Measurements from ENCODE around the gene RPL41.

Gene RPL41

DNA sequence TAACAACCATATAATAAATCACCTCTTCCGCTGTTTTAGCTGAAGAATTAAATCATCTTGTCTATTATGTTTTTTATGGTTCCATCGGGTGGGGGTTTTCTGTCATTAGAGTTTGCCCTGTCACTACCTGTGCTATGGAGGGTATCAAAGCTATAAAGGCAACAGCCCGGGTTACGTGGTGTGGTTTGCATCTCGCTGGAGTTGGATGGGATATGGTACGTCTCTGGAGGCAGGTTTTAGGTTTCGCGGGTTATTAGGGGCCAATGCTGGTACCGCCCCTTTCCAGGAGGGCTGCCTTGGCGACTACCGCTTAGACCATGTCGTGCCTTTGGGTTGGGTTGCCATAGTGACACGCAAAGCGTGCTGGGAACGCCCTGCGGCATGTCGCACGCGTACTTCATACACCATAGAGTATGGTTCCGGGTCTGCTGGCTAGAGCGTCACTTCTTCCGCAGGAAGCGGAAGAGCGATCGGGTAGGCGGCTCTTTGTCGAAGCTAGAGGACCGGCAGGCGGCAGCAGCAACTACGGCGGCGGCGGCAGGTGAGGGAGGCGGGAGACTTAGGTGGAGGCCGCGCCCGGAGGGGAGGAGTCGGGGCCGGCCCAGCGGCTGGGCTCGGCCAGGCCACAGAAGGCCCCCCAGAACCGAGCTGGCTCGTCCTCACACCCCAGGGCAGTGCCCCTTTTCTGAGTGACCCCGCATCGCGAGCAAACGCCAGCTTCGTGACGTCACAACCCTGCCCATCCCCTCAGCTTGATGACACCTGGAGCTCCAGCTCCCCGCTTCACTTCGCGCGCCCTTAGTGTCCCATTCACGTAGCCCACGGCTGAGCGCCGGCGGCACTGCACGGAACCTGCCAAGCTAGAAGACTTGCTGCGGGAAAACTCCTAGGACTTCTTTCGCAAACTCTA lies 1.6 kb downstream of the RPL41 start, which contains the start of gene ZC3H10 (continued):
- TF ChIP-seq ZNF660 (tag by site-specific recombination; IDR thresholded peaks at IDR 0.05) = peak; percentile 88
- TF ChIP-seq ZNF157 (tag by site-specific recombination; IDR thresholded peaks at IDR 0.05) = no peak
- TF ChIP-seq ZNF639 (tag by site-specific recombination; IDR thresholded peaks at IDR 0.05) = peak; percentile 95
- peak; percentile 34 for TF ChIP-seq ZNF561 (tag by site-specific recombination; IDR thresholded peaks at IDR 0.05; ENCODE audit: borderline replicate concordance)
- peak; percentile 64; the same call in 1 of the 2 replicates for TF ChIP-seq ZSCAN30 (tag by site-specific recombination; IDR thresholded peaks at IDR 0.05)
- 0 out of 2 replicates have a peak, but pooled peaks have one; percentile 31 for TF ChIP-seq GFI1B (tag by site-specific recombination; IDR thresholded peaks at IDR 0.05)
- TF ChIP-seq, protein P1, sequence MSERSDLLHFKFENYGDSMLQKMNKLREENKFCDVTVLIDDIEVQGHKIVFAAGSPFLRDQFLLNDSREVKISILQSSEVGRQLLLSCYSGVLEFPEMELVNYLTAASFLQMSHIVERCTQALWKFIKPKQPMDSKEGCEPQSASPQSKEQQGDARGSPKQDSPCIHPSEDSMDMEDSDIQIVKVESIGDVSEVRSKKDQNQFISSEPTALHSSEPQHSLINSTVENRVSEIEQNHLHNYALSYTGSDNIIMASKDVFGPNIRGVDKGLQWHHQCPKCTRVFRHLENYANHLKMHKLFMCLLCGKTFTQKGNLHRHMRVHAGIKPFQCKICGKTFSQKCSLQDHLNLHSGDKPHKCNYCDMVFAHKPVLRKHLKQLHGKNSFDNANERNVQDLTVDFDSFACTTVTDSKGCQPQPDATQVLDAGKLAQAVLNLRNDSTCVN (tag by site-specific recombination; optimal IDR thresholded peaks at IDR 0.05) = peak; percentile 62
- no peak for TF ChIP-seq ZNF555 (tag by site-specific recombination; conservative IDR thresholded peaks at IDR 0.05)
- peak; percentile 93 for TF ChIP-seq ZNF324 (tag by site-specific recombination; IDR thresholded peaks at IDR 0.05)
- TF ChIP-seq SP7 (tag by site-specific recombination; IDR thresholded peaks at IDR 0.05) = peak; percentile 93
- TF ChIP-seq, protein P2, sequence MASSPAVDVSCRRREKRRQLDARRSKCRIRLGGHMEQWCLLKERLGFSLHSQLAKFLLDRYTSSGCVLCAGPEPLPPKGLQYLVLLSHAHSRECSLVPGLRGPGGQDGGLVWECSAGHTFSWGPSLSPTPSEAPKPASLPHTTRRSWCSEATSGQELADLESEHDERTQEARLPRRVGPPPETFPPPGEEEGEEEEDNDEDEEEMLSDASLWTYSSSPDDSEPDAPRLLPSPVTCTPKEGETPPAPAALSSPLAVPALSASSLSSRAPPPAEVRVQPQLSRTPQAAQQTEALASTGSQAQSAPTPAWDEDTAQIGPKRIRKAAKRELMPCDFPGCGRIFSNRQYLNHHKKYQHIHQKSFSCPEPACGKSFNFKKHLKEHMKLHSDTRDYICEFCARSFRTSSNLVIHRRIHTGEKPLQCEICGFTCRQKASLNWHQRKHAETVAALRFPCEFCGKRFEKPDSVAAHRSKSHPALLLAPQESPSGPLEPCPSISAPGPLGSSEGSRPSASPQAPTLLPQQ (tag by site-specific recombination; IDR thresholded peaks at IDR 0.05) = peak; percentile 86
- TF ChIP-seq, protein P3, sequence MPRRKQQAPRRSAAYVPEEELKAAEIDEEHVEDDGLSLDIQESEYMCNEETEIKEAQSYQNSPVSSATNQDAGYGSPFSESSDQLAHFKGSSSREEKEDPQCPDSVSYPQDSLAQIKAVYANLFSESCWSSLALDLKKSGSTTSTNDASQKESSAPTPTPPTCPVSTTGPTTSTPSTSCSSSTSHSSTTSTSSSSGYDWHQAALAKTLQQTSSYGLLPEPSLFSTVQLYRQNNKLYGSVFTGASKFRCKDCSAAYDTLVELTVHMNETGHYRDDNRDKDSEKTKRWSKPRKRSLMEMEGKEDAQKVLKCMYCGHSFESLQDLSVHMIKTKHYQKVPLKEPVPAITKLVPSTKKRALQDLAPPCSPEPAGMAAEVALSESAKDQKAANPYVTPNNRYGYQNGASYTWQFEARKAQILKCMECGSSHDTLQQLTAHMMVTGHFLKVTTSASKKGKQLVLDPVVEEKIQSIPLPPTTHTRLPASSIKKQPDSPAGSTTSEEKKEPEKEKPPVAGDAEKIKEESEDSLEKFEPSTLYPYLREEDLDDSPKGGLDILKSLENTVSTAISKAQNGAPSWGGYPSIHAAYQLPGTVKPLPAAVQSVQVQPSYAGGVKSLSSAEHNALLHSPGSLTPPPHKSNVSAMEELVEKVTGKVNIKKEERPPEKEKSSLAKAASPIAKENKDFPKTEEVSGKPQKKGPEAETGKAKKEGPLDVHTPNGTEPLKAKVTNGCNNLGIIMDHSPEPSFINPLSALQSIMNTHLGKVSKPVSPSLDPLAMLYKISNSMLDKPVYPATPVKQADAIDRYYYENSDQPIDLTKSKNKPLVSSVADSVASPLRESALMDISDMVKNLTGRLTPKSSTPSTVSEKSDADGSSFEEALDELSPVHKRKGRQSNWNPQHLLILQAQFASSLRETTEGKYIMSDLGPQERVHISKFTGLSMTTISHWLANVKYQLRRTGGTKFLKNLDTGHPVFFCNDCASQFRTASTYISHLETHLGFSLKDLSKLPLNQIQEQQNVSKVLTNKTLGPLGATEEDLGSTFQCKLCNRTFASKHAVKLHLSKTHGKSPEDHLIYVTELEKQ (tag by site-specific recombination; IDR thresholded peaks at IDR 0.05; ENCODE audit: borderline replicate concordance) = peak; percentile 36; the same call in 1 of the 2 replicates
- TF ChIP-seq ZFP3 (tag by site-specific recombination; IDR thresholded peaks at IDR 0.05; ENCODE audit: low read depth) = no peak
- TF ChIP-seq BCL11B (tag by site-specific recombination; IDR thresholded peaks at IDR 0.05; ENCODE audit: low read depth) = peak; percentile 31; the same call in 1 of the 2 replicates
- TF ChIP-seq ZNF266 (tag by site-specific recombination; IDR thresholded peaks at IDR 0.05; ENCODE audit: low read depth) = no peak
- no peak for TF ChIP-seq ZNF169 (tag by site-specific recombination; IDR thresholded peaks at IDR 0.05)
- no peak for TF ChIP-seq ZNF776 (tag by site-specific recombination; IDR thresholded peaks at IDR 0.05; ENCODE audit: borderline replicate concordance)
- 0 out of 2 replicates have a peak, but pooled peaks have one; percentile 23 for TF ChIP-seq ZNF10 (tag by site-specific recombination; IDR thresholded peaks at IDR 0.05)
- no peak for TF ChIP-seq REPIN1 (tag by site-specific recombination; IDR thresholded peaks at IDR 0.05; ENCODE audit: low read depth)
- TF ChIP-seq TRIM28 (IDR thresholded peaks at IDR 0.05; ENCODE audit: borderline replicate concordance, low read length) = peak; percentile 67; the same call in 1 of the 2 replicates
- TF ChIP-seq ZNF211 (tag by site-specific recombination; IDR thresholded peaks at IDR 0.05; ENCODE audit: low read depth) = no peak
- peak; percentile 99 for TF ChIP-seq ZNF518A (tag by site-specific recombination; conservative IDR thresholded peaks at IDR 0.05; ENCODE audit: low read depth)
- TF ChIP-seq, protein P4, sequence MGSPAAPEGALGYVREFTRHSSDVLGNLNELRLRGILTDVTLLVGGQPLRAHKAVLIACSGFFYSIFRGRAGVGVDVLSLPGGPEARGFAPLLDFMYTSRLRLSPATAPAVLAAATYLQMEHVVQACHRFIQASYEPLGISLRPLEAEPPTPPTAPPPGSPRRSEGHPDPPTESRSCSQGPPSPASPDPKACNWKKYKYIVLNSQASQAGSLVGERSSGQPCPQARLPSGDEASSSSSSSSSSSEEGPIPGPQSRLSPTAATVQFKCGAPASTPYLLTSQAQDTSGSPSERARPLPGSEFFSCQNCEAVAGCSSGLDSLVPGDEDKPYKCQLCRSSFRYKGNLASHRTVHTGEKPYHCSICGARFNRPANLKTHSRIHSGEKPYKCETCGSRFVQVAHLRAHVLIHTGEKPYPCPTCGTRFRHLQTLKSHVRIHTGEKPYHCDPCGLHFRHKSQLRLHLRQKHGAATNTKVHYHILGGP (tag by site-specific recombination; IDR thresholded peaks at IDR 0.05) = no peak

Data from HEK293 (cell line).